Breast epithelium (tissue), 3 donors: ENCODE results near the gene TCF4.

Experiments
- CTCF ChIP-seq, 3 donors: fragments of 450-650 bp; IDR thresholded peaks; one replicate each; pipeline ENCODE4 v1.5.1; 2016 to 2017; ENCODE audit warnings: antibody characterized with exemption in 3 of 3, mild to moderate bottlenecking in 3 of 3, moderate library complexity in 3 of 3
- POLR2AphosphoS5 ChIP-seq, 3 donors: sonication (generic); formaldehyde crosslinking; IDR thresholded peaks; one replicate each; pipeline ENCODE4 v1.6.1; 2017; ENCODE audit warnings: antibody characterized with exemption in 3 of 3

GRCh38 chr18:55346961-55347740 is 240.8 kb downstream of the TCF4 start:
- no peak for TF ChIP-seq CTCF (IDR thresholded peaks at IDR 0.05)
- TF ChIP-seq POLR2AphosphoS5 (IDR thresholded peaks at IDR 0.05): no peak
